HUES64 (cell line): ENCODE results near the gene PBXIP1.

Experiments
- H3K27ac ChIP-seq: 2 replicates; pipeline ENCODE4 v1.7.0; 2013; ENCODE audit warnings: low read depth, low read length, inconsistent platforms
- H3K27me3 ChIP-seq: 2 replicates; pipeline ENCODE4 v1.6.1; 2013; ENCODE audit warnings: mild to moderate bottlenecking, low read length; ENCODE audit not compliant: insufficient read depth
- H3K36me3 ChIP-seq: 2 replicates; pipeline ENCODE4 v1.6.1; 2013; ENCODE audit warnings: mild to moderate bottlenecking, low read length; ENCODE audit not compliant: insufficient read depth
- H3K4me1 ChIP-seq: 2 replicates; pipeline ENCODE4 v1.6.1; 2013; ENCODE audit warnings: mild to moderate bottlenecking, low read length, moderate library complexity; ENCODE audit not compliant: insufficient read depth
- H3K4me3 ChIP-seq: 2 replicates; pipeline ENCODE4 v1.5.1; 2013; ENCODE audit warnings: mild to moderate bottlenecking, low read length, moderate library complexity
- H3K9ac ChIP-seq: 2 replicates; pipeline ENCODE4 v1.6.1; 2013; ENCODE audit warnings: mild to moderate bottlenecking, low read depth, low read length
- H3K9me3 ChIP-seq: 2 replicates; pipeline ENCODE4 v1.6.1; 2013; ENCODE audit warnings: low read depth, low read length; ENCODE audit not compliant: insufficient read depth
- WGBS: fragments of 150-250, 120-280 bp; methylation state at CpG from one replicate; pipeline ENCODE4 v1.1.7; 2013; ENCODE audit warnings: missing lambda C conversion rate; 5-methylcytosine and 5-hydroxymethylcytosine counted together

PBXIP1 gene

GRCh38 chr1:154960446-154961136 lies 4.7 kb upstream of the PBXIP1 start:
- Histone ChIP-seq H3K4me3 (peak overlapping the region; percentile 75), H3K27me3 (no peaks in the 10 kb centered on the region), H3K9ac (peak overlapping the region; percentile 94; the same call in 1 of the 2 replicates), H3K4me1 (peaks cover 19% of the 10 kb centered on the region; the same call in 1 of the 2 replicates), H3K36me3 (peaks cover 49% of the 10 kb centered on the region), H3K9me3 (no peaks in the 10 kb centered on the region), H3K27ac (no peak overlapping the region)
- 76% methylated on average over 10 of the region's 10 CpGs for WGBS

DNA sequence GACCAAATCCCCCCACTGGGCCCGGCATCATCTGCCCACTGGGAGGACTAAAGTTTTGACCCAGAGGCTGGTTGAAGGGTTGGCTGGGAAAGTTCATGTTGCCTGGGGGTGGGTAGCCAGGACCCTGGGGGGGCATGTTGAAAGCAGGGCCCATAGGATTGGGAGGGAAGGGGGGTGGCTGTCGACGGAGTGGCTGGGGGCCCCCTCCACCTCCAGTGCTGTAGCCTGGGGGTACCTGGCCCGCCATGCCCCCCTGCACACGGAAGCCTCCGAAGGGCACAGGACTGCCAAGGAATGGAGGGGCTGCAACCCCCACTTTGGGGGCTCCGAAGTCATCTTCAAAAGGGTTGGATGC lies 3.5 kb upstream of the PBXIP1 start:
- H3K36me3 ChIP-seq: peaks cover 38% of the 10 kb centered on the region
- H3K27me3 ChIP-seq: no peaks in the 10 kb centered on the region
- no peaks in the 10 kb centered on the region for H3K9me3 ChIP-seq
- no peak overlapping the region for H3K9ac ChIP-seq
- H3K4me3 ChIP-seq: no peak overlapping the region
- no peak overlapping the region for H3K27ac ChIP-seq
- peaks cover 29% of the 10 kb centered on the region for H3K4me1 ChIP-seq
- 96% methylated on average over 7 of the region's 7 CpGs for WGBS

DNA sequence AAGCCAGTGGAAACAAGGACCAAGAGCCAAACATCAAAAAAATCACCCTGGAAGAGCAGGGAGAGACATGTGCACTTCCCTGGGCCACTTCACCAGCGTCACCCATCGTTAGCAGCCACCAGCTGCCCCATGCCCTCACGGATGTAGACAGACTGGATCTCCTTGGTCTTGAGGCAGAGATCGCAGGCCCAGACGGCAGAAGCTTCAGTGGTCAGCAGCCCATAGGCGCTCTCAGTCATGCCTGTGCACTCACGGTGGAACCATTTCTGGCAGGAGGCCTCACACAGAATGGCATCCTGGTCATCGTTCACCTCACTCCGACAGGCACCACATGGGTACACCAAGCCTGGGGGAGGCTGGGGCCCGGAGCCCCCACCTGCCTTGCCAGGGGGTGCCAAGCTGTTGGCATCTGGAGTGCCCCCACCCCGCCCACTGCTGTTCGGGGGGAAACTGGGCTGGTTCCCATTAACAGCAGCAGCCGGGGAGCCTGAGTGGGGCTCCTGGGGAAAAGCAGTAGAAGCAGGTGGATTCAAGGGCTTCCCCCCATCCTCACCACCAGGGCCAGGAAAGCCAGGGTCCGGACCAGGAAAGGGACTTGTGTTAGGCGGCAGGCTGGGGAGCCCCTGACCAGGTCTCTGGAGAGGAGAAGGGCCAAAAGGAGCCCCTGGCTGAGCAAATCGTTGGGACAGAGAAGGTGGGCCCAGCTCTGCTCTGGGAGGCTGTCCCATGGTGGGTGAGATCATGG lies 3.0 kb upstream of the PBXIP1 start:
- peaks cover 32% of the 10 kb centered on the region for H3K4me1 ChIP-seq
- no peak overlapping the region for H3K4me3 ChIP-seq
- H3K9me3 ChIP-seq: no peaks in the 10 kb centered on the region
- H3K36me3 ChIP-seq: peaks cover 33% of the 10 kb centered on the region
- WGBS: 96% methylated on average over 16 of the region's 16 CpGs
- H3K27ac ChIP-seq: no peak overlapping the region
- no peaks in the 10 kb centered on the region for H3K27me3 ChIP-seq
- H3K9ac ChIP-seq: no peak overlapping the region

GRCh38 chr1:154958036-154958435 lies 2.1 kb upstream of the PBXIP1 start:
- no peaks in the 10 kb centered on the region for H3K27me3 ChIP-seq
- no peak overlapping the region for H3K4me3 ChIP-seq
- peaks cover 32% of the 10 kb centered on the region for H3K4me1 ChIP-seq
- 94% methylated on average over 2 of the region's 2 CpGs for WGBS
- H3K9me3 ChIP-seq: no peaks in the 10 kb centered on the region
- H3K36me3 ChIP-seq: peaks cover 24% of the 10 kb centered on the region
- H3K27ac ChIP-seq: no peak overlapping the region
- no peak overlapping the region for H3K9ac ChIP-seq

- 53% methylated on average over 7 of the region's 9 CpGs for WGBS
- Histone ChIP-seq H3K36me3 (peaks cover 18% of the 10 kb centered on the region), H3K4me1 (peaks cover 32% of the 10 kb centered on the region), H3K4me3 (peak overlapping the region; percentile 54), H3K27me3 (no peaks in the 10 kb centered on the region), H3K27ac (peak overlapping the region; percentile 53; the same call in 1 of the 2 replicates), H3K9me3 (no peaks in the 10 kb centered on the region), H3K9ac (no peak overlapping the region)
These were observed 1.3 kb upstream of the PBXIP1 start for GRCh38 chr1:154957091-154957657.

- 5% methylated on average over 6 of the region's 6 CpGs for WGBS
- Histone ChIP-seq H3K27me3 (no peaks in the 10 kb centered on the region), H3K4me3 (peak overlapping the region; percentile 54), H3K36me3 (peaks cover 18% of the 10 kb centered on the region), H3K9me3 (no peaks in the 10 kb centered on the region), H3K9ac (peak overlapping the region; percentile 51), H3K27ac (peak overlapping the region; percentile 53; the same call in 1 of the 2 replicates), H3K4me1 (peaks cover 32% of the 10 kb centered on the region)
These were observed 644 bp upstream of the PBXIP1 start for GRCh38 chr1:154956544-154956941.

DNA sequence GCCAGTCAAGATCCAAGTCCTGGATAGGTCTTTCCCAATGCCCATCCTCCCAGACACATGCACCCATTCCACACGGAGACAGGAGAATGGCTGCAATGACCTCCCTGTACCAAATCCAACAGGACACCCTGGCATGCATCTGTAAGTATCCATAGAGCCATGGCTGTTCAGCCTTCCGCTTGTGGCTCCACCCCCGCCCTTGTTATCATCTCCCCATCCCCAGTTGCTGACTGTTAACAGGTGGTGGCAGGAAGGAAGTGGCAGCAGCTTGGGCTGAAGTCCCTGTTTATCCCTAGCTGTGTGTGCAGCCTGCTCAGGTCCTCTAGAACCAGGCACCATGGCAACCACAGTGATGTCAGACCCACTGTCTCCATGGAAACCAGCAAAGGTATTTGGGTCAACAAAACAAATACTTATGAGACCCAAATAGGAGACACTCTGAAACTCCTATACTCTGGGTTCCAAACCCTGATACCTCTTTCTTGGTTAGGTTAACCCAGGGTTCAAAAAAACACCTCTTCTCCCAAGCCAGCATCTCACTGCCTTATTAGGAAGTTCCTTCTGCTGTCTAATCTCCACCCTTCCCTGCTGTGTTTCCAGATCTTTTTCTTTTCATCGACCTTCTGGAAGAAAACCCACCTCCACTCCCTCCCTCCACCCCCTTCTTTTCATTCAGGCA lies 721 bp downstream of the PBXIP1 start:
- H3K27ac ChIP-seq: peak overlapping the region; percentile 92
- peaks cover 25% of the 10 kb centered on the region for H3K4me1 ChIP-seq
- H3K36me3 ChIP-seq: peaks cover 24% of the 10 kb centered on the region
- no peaks in the 10 kb centered on the region for H3K27me3 ChIP-seq
- H3K9ac ChIP-seq: peak overlapping the region; percentile 79
- no peaks in the 10 kb centered on the region for H3K9me3 ChIP-seq
- H3K4me3 ChIP-seq: peak overlapping the region; percentile 54
- 39% methylated on average over 4 of the region's 4 CpGs for WGBS

DNA sequence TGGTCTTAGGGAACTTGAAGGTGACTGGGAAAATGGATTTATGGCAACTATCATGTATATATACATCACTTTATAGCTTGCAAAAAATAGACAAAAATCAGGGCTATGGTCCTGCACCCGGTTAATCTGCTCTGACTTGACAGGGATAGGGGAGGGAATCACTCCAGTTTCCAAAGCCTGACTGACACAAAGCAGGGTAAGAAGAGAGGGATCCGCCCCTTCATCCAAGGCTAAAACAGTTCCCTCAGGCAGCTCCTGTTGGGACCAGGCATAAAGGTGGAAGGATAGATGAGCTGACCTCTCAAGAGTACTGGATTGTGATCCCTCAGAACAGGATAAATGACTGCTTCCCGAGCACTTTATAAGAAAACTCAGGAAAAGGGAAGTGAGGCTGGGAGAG lies 1.4 kb downstream of the PBXIP1 start:
- Histone ChIP-seq H3K36me3 (peaks cover 21% of the 10 kb centered on the region), H3K4me3 (peak overlapping the region; percentile 54), H3K27me3 (no peaks in the 10 kb centered on the region), H3K9me3 (no peaks in the 10 kb centered on the region), H3K9ac (peak overlapping the region; percentile 79; the same call in 1 of the 2 replicates), H3K4me1 (peaks cover 25% of the 10 kb centered on the region), H3K27ac (peak overlapping the region; percentile 92; the same call in 1 of the 2 replicates)
- 70% methylated on average over 3 of the region's 3 CpGs for WGBS

- H3K9me3 ChIP-seq: no peaks in the 10 kb centered on the region
- H3K36me3 ChIP-seq: peaks cover 13% of the 10 kb centered on the region
- 86% methylated on average over 2 of the region's 2 CpGs for WGBS
- no peaks in the 10 kb centered on the region for H3K27me3 ChIP-seq
- no peak overlapping the region for H3K4me3 ChIP-seq
- no peak overlapping the region for H3K9ac ChIP-seq
- H3K4me1 ChIP-seq: peaks cover 25% of the 10 kb centered on the region
- H3K27ac ChIP-seq: no peak overlapping the region
These were observed 2.3 kb downstream of the PBXIP1 start for GRCh38 chr1:154953611-154954038.

- H3K4me1 ChIP-seq: peaks cover 23% of the 10 kb centered on the region
- no peak overlapping the region for H3K4me3 ChIP-seq
- no peaks in the 10 kb centered on the region for H3K27me3 ChIP-seq
- H3K27ac ChIP-seq: no peak overlapping the region
- no peaks in the 10 kb centered on the region for H3K9me3 ChIP-seq
- H3K36me3 ChIP-seq: peaks cover 6% of the 10 kb centered on the region
- 89% methylated on average over 6 of the region's 6 CpGs for whole genome bisulfite sequencing
- H3K9ac ChIP-seq: no peak overlapping the region
These were observed 3.2 kb downstream of the PBXIP1 start for GRCh38 chr1:154952664-154953063.
